Heart right ventricle (tissue), 16 donors: ENCODE data around the gene DZANK1. TPM values are rescaled to one million over a fixed set of nuclear protein-coding genes. Genes with fewer than 3 reads are reported as not detected.
A peak's percentile ranks its signal among the peaks of the same experiment; 100 is the strongest.
"Not testable (repeated sequence)": the region's sequence is repeated elsewhere in the genome, so short reads cannot be mapped to it uniquely, and the experiment has no call there.

Experiments used
- ATAC-seq, 8 donors: fragments of 200-7000 bp; cut with Tn5 transposase; one replicate each; pipeline ENCODE4 v1.9.1; 2020; ENCODE audit warnings: mild to moderate bottlenecking in 8 of 8, moderate library complexity in 8 of 8, moderate number of reproducible peaks in 1 of 8
- DNase-seq, 2 donors: peaks; one replicate each; pipeline ENCODE4 v3.0.0-alpha.2; 2020
- H3K27ac ChIP-seq, 10 donors: fragments of 200-600 bp; sonication (generic) in 2 of 10; one replicate each; pipeline versions ENCODE4 v1.5.0 to v1.8.0; 2020 to 2022; ENCODE audit warnings: mild to moderate bottlenecking in 3 of 10
- H3K27me3 ChIP-seq, 7 donors: fragments of 200-600 bp; one replicate each; pipeline ENCODE4 v1.8.0; 2021 to 2022; ENCODE audit warnings: mild to moderate bottlenecking in 2 of 7
- H3K36me3 ChIP-seq, 9 donors: fragments of 200-600 bp; sonication (generic) in 1 of 9; one replicate each; pipeline versions ENCODE4 v1.5.0 to v1.8.0; 2020 to 2022; ENCODE audit warnings: mild to moderate bottlenecking in 2 of 9
- H3K4me1 ChIP-seq, 9 donors: fragments of 200-600 bp; sonication (generic) in 1 of 9; one replicate each; pipeline versions ENCODE4 v1.5.0 to v1.8.0; 2020 to 2022; ENCODE audit warnings: mild to moderate bottlenecking in 4 of 9
- H3K4me3 ChIP-seq, 10 donors: fragments of 200-600 bp; sonication (generic) in 2 of 10; one replicate each; pipeline versions ENCODE4 v1.5.0 to v1.8.0; 2020 to 2022; ENCODE audit warnings: mild to moderate bottlenecking in 7 of 10, moderate library complexity in 2 of 10
- H3K9me3 ChIP-seq, 11 donors: fragments of 200-600 bp in 10 of 11; sonication (generic) in 2 of 11; one replicate each; pipeline versions ENCODE4 v1.5.0 to v1.8.0; 2013 to 2022; ENCODE audit warnings: mild to moderate bottlenecking in 2 of 11, control low read depth in 1 of 11, moderate library complexity in 1 of 11
- CTCF ChIP-seq, 9 donors: fragments of 200-600 bp; sonication (generic) in 2 of 9; IDR thresholded peaks; one replicate each; pipeline versions ENCODE4 v1.5.0 to v1.8.0; 2021 to 2022; ENCODE audit warnings: antibody characterized with exemption in 9 of 9, mild to moderate bottlenecking in 5 of 9, moderate library complexity in 1 of 9
- WGBS, 2 donors: extraction: QIAGEN DNeasy Blood & Tissue Kit; methylation state at CpG; one replicate each; pipeline ENCODE4 v1.1.7; 2013; ENCODE audit warnings: inconsistent platforms in 1 of 2; 5-methylcytosine and 5-hydroxymethylcytosine counted together
- intact Hi-C, 10 donors: fragments of 100-400 bp; cut with DNase I; formaldehyde crosslinking; loops; one replicate each; pipeline versions ENCODE4 v1.11.1 to v1.14.2; 2022
- polyA plus RNA-seq, 2 donors: library from polyadenylated mRNA; stranded (reverse); fragments of 200-250 nt; gene quantifications; one replicate each; pipeline ENCODE4 v1.2.3, GENCODE V29; 2013
- total RNA-seq, 10 donors: library from RNA; stranded (reverse); fragmentation: NEBNext Ultra II Directional in 3 of 10; extraction: Animal tissue kit (Norgen Biotek cat#: 25700) in 3 of 10; gene quantifications; one replicate each; pipeline versions ENCODE4 v1.2.1 to v1.2.4, GENCODE V29; 2021 to 2023
- donor health status: Arrhythmogenic right ventricular cardiomyopathy.
- donor health status: ischemic (EF 13 %, LVEDD 7.1; RV severe dilation, severe dysfunction).
- donor health status: healthy with polysubstance abuse.
- donor health status: DM: no; HTN: yes; CAD: no.
- donor health status: DM: no; HTN: no; CAD: no.
- donor health status: ischemic (EF 25% LVEDD 6.9; RV normal size, moderate dysfunction).
- donor health status: ischemic (EF 25% LVEDD 5.7; RV mildly dilated, moderate dysfunction).
- donor health status: healthy.
- donor health status: DM: yes; HTN: yes; CAD: no.
- donor health status: Ischemic cardiomyopathy.
- donor health status: ischemic (EF 35%, LVEDD 5.7; RV mildly dilated, moderate dysfunction).
- donor health status: nonischemic (EF 11% LVEDD 7.7; RV severe dilation, severe dysfunction).
- donor health status: DM: yes; HTN: yes; CAD: no.
- donor health status: PGD.
- donor health status: ischemic (EF 29% LVEDD 5.4; RV normal size, mild dysfunction).
- donor health status: nonischemic (EF 23%, LVEDD 6.1; RV moderate dilation, normal function).

Gene DZANK1
- total and polyA plus RNA-seq, 12 donors, result 0.35 to 1.7 (median 0.83) TPM

- no peaks in the 10 kb centered on the region for H3K9me3 ChIP-seq
- H3K27ac ChIP-seq, result peak overlapping the region in 3 of 10 donors; percentile 32 to 67 (median 47)
- H3K4me3 ChIP-seq, result peak overlapping the region in 5 of 10 donors; percentile 0 to 36 (median 25)
- intact Hi-C loops, result loop anchor here in 5 of 10 donors (5.0 kb wide), 3 partner anchors 37 to 217 kb away; partner anchors contain the start of genes SMIM26 (in 4 of the 5), DZANK1 (in 2 of the 5), POLR3F (in 2 of the 5) and ZNF133 (in 1 of the 5)
- TF ChIP-seq CTCF (IDR thresholded peaks at IDR 0.05), result no peak
- peaks cover 0 to 21% (median 14%) of the 10 kb centered on the region in 9 donors for H3K4me1 ChIP-seq
- peaks cover 0 to 2% (median 0%) of the 10 kb centered on the region in 9 donors for H3K36me3 ChIP-seq
- no peak for ATAC-seq
- DNase-seq, result peak; percentile 45 to 57
- 52 to 69% methylated on average over 31 of the region's 31 CpGs for WGBS, 2 donors
- H3K27me3 ChIP-seq, result peaks cover 0 to 14% (median 10%) of the 10 kb centered on the region in 7 donors
Measured at GRCh38 chr20:18504479-18505060, 37.7 kb upstream of the DZANK1 start.

GRCh38 chr20:18501672-18502071, 34.8 kb upstream of the DZANK1 start:
- 44 to 73% methylated on average over 1 of the region's 1 CpG for WGBS, 2 donors
- H3K9me3 ChIP-seq, H3K36me3 ChIP-seq, H3K4me1 ChIP-seq, DNase-seq, H3K4me3 ChIP-seq, ATAC-seq, intact Hi-C loops, H3K27ac ChIP-seq: not testable (repeated sequence)
- H3K27me3 ChIP-seq, result peaks cover 0 to 14% (median 10%) of the 10 kb centered on the region in 7 donors

- Histone ChIP-seq H3K4me3 (peak overlapping the region in 7 of 10 donors; percentile 63 to 87 (median 76)), H3K4me1 (peaks cover 2 to 19% (median 15%) of the 10 kb centered on the region in 9 donors), H3K27me3 (peaks cover 0 to 1% (median 0%) of the 10 kb centered on the region in 7 donors), H3K27ac (peak overlapping the region in 8 of 10 donors; percentile 51 to 75 (median 64)), H3K36me3 (peaks cover 0 to 14% (median 0%) of the 10 kb centered on the region in 9 donors), H3K9me3 (no peaks in the 10 kb centered on the region)
- WGBS, 2 donors, result 95 to 96% methylated on average over 3 of the region's 3 CpGs
- intact Hi-C loops, result loop anchor here in 3 of 10 donors (1.0 to 2.0 kb wide), 2 partner anchors 10 to 31 kb away; partner anchors contain the start of genes SEC23B (in 2 of the 3), DZANK1 (in 1 of the 3) and POLR3F (in 1 of the 3)
- no peak for TF ChIP-seq CTCF (IDR thresholded peaks at IDR 0.05)
- no peak for DNase-seq
- ATAC-seq, result no peak
Measured at GRCh38 chr20:18497603-18498002, 30.8 kb upstream of the DZANK1 start.

- TF ChIP-seq CTCF (IDR thresholded peaks at IDR 0.05), result peak in 1 of 9 donors; percentile 8
- H3K4me3 ChIP-seq, result peak within 1 kb of the TSS; percentile 55 to 87 (median 76)
- peak; percentile 99 to 100 (median 100) for ATAC-seq
- H3K9me3 ChIP-seq, result no peaks in the 10 kb centered on the region
- peak; percentile 87 to 90 for DNase-seq
- intact Hi-C loops, result loop anchor here in 3 of 10 donors (1.0 to 2.0 kb wide), 2 partner anchors 10 to 30 kb away; partner anchors contain the start of genes SEC23B (in 2 of the 3), DZANK1 (in 1 of the 3) and POLR3F (in 1 of the 3)
- peaks cover 2 to 19% (median 15%) of the 10 kb centered on the region in 9 donors for H3K4me1 ChIP-seq
- 1 to 3% methylated on average over 31 of the region's 31 CpGs for WGBS, 2 donors
- H3K27me3 ChIP-seq, result no peaks in the 10 kb centered on the region
- H3K36me3 ChIP-seq, result peaks cover 0 to 20% (median 0%) of the 10 kb centered on the region in 9 donors
- H3K27ac ChIP-seq, result peak within 1 kb of the TSS in 8 of 10 donors; percentile 51 to 75 (median 64)
Measured at GRCh38 chr20:18496740-18497592, 30.1 kb upstream of the DZANK1 start, which contains the start of gene RBBP9. Gene RBBP9 (minus strand): TSS chr20:18497225. CDS start chr20:18497167, 58 bp downstream.
